ENCODE data around the gene B3GALT5. TPM values are rescaled to one million over a fixed set of nuclear protein-coding genes. Genes with fewer than 3 reads are reported as not detected.

B3GALT5 gene
- total RNA-seq, 4 donors from 2014 or later = under 0.01 to 1.2 (median 0.74) TPM

- Histone ChIP-seq H3K4me1 (no peaks in the 10 kb centered on the region), H3K27ac (replicated peaks in 1 of 4) (no peak overlapping the region), H3K27me3 (no peaks in the 10 kb centered on the region), H3K36me3 (no peaks in the 10 kb centered on the region), H3K9me3 (peaks cover 0 to 6% (median 5%) of the 10 kb centered on the region in 4 donors), H3K4me3 (no peak overlapping the region)
- WGBS = 67% methylated on average over 4 of the region's 4 CpGs
- DNase-seq (ENCODE audit: extremely low spot score) = peak; percentile 34
- TF ChIP-seq POLR2A (IDR thresholded peaks at IDR 0.05; ENCODE audit: low read depth) (no peak), POLR2AphosphoS5 (IDR thresholded peaks at IDR 0.05) (no peak), CTCF (IDR thresholded peaks at IDR 0.05) (no peak), EP300 (IDR thresholded peaks at IDR 0.05) (no peak)
- intact Hi-C loops (cut with DNase I) = no loop called here
These were observed 25.4 kb upstream of the B3GALT5 start for GRCh38 chr21:39587376-39587775.

GRCh38 chr21:39588884-39589283, 23.9 kb upstream of the B3GALT5 start:
- intact Hi-C loops (cut with DNase I) = no loop called here
- WGBS = 85% methylated on average over 1 of the region's 1 CpG
- Histone ChIP-seq H3K27ac (replicated peaks in 1 of 4) (no peak overlapping the region), H3K27me3 (no peaks in the 10 kb centered on the region), H3K4me1 (no peaks in the 10 kb centered on the region), H3K4me3 (no peak overlapping the region), H3K9me3 (peaks cover 0 to 6% (median 5%) of the 10 kb centered on the region in 4 donors), H3K36me3 (no peaks in the 10 kb centered on the region)
- TF ChIP-seq POLR2AphosphoS5 (IDR thresholded peaks at IDR 0.05) (no peak), POLR2A (IDR thresholded peaks at IDR 0.05; ENCODE audit: low read depth) (no peak), CTCF (IDR thresholded peaks at IDR 0.05) (no peak), EP300 (IDR thresholded peaks at IDR 0.05) (no peak)
- DNase-seq (ENCODE audit: extremely low spot score) = no peak

- peaks cover 0 to 5% (median 2%) of the 10 kb centered on the region in 4 donors for H3K9me3 ChIP-seq
- H3K27ac ChIP-seq (replicated peaks in 1 of 4) = no peak overlapping the region
- H3K4me1 ChIP-seq = no peaks in the 10 kb centered on the region
- no peaks in the 10 kb centered on the region for H3K36me3 ChIP-seq
- intact Hi-C loops (cut with DNase I) = no loop called here
- DNase-seq (ENCODE audit: extremely low spot score) = no peak
- no peaks in the 10 kb centered on the region for H3K27me3 ChIP-seq
- no peak for TF ChIP-seq EP300 (IDR thresholded peaks at IDR 0.05)
- TF ChIP-seq CTCF (IDR thresholded peaks at IDR 0.05) = no peak
- TF ChIP-seq POLR2A (IDR thresholded peaks at IDR 0.05; ENCODE audit: low read depth) = no peak
- H3K4me3 ChIP-seq = no peak overlapping the region
These were observed 19.2 kb upstream of the B3GALT5 start for GRCh38 chr21:39593522-39593921.

GRCh38 chr21:39595465-39595864, 17.3 kb upstream of the B3GALT5 start:
- Histone ChIP-seq H3K9me3 (no peaks in the 10 kb centered on the region), H3K27ac (replicated peaks in 1 of 4) (no peak overlapping the region), H3K36me3 (no peaks in the 10 kb centered on the region), H3K4me1 (no peaks in the 10 kb centered on the region), H3K4me3 (no peak overlapping the region), H3K27me3 (no peaks in the 10 kb centered on the region)
- 81% methylated on average over 3 of the region's 3 CpGs for WGBS
- TF ChIP-seq EP300 (IDR thresholded peaks at IDR 0.05) = no peak
- no peak for TF ChIP-seq CTCF (IDR thresholded peaks at IDR 0.05)
- no peak for TF ChIP-seq POLR2A (IDR thresholded peaks at IDR 0.05; ENCODE audit: low read depth)
- no peak for TF ChIP-seq POLR2AphosphoS5 (IDR thresholded peaks at IDR 0.05)
- no peak for DNase-seq (ENCODE audit: extremely low spot score)
- intact Hi-C loops (cut with DNase I) = no loop called here

- WGBS = 60% methylated on average over 7 of the region's 7 CpGs
- intact Hi-C loops (cut with DNase I) = no loop called here
- no peak overlapping the region for H3K27ac ChIP-seq (replicated peaks in 1 of 4)
These were observed 15.1 kb upstream of the B3GALT5 start for GRCh38 chr21:39597595-39597994.

More at GRCh38 chr21:39597595-39597994, 15.1 kb upstream of the B3GALT5 start:
- TF ChIP-seq EP300 (IDR thresholded peaks at IDR 0.05) = no peak
- no peak for TF ChIP-seq POLR2AphosphoS5 (IDR thresholded peaks at IDR 0.05)
- no peak for TF ChIP-seq POLR2A (IDR thresholded peaks at IDR 0.05; ENCODE audit: low read depth)
- no peak for TF ChIP-seq CTCF (IDR thresholded peaks at IDR 0.05)
- Histone ChIP-seq H3K36me3 (no peaks in the 10 kb centered on the region), H3K4me3 (no peak overlapping the region), H3K27me3 (no peaks in the 10 kb centered on the region), H3K9me3 (no peaks in the 10 kb centered on the region), H3K4me1 (no peaks in the 10 kb centered on the region)
- peak; percentile 79 for DNase-seq (ENCODE audit: extremely low spot score)

All from esophagus muscularis mucosa (tissue), 4 donors.